Measurements from ENCODE around the gene OBSCN.
"Not testable (repeated sequence)": the region's sequence is repeated elsewhere in the genome, so short reads cannot be mapped to it uniquely, and the experiment has no call there.

Gene OBSCN

GRCh38 chr1:228228147-228228546, 20.3 kb downstream of the OBSCN start:
- DNase-seq (ENCODE audit: low read depth, low spot score) = not testable (repeated sequence)

- no peak for DNase-seq (ENCODE audit: low read depth, low spot score)
These were observed 20.8 kb downstream of the OBSCN start for GRCh38 chr1:228228601-228229074.

GRCh38 chr1:228231189-228231588, 23.3 kb downstream of the OBSCN start:
- no peak for DNase-seq (ENCODE audit: low read depth, low spot score)

- no peak for DNase-seq (ENCODE audit: low read depth, low spot score)
These were observed 25.3 kb downstream of the OBSCN start for GRCh38 chr1:228233136-228233535.

- no peak for DNase-seq (ENCODE audit: low read depth, low spot score)
These were observed 27.1 kb downstream of the OBSCN start for GRCh38 chr1:228234921-228235320.

- DNase-seq (ENCODE audit: low read depth, low spot score) = no peak
These were observed 28.9 kb downstream of the OBSCN start for GRCh38 chr1:228236744-228237143.

GRCh38 chr1:228238007-228238406, 30.2 kb downstream of the OBSCN start:
- DNase-seq (ENCODE audit: low read depth, low spot score) = no peak

- DNase-seq (ENCODE audit: low read depth, low spot score) = no peak
These were observed 30.6 kb downstream of the OBSCN start for GRCh38 chr1:228238461-228238860.

- DNase-seq (ENCODE audit: low read depth, low spot score) = no peak
These were observed 32.8 kb downstream of the OBSCN start for GRCh38 chr1:228240411-228241240.

- DNase-seq (ENCODE audit: low read depth, low spot score) = no peak
These were observed 33.4 kb downstream of the OBSCN start for GRCh38 chr1:228241259-228241658.

GRCh38 chr1:228242409-228242808, 34.6 kb downstream of the OBSCN start:
- no peak for DNase-seq (ENCODE audit: low read depth, low spot score)

- no peak for DNase-seq (ENCODE audit: low read depth, low spot score)
These were observed 35.2 kb downstream of the OBSCN start for GRCh38 chr1:228243093-228243492.

GRCh38 chr1:228243989-228244388, 36.1 kb downstream of the OBSCN start:
- DNase-seq (ENCODE audit: low read depth, low spot score) = not testable (repeated sequence)

GRCh38 chr1:228245111-228245510, 37.3 kb downstream of the OBSCN start:
- DNase-seq (ENCODE audit: low read depth, low spot score) = no peak

- no peak for DNase-seq (ENCODE audit: low read depth, low spot score)
These were observed 38.5 kb downstream of the OBSCN start for GRCh38 chr1:228246216-228246900.

- DNase-seq (ENCODE audit: low read depth, low spot score) = no peak
These were observed 41.9 kb downstream of the OBSCN start for GRCh38 chr1:228249513-228250305.

GRCh38 chr1:228252476-228252875, 44.6 kb downstream of the OBSCN start:
- not testable (repeated sequence) for DNase-seq (ENCODE audit: low read depth, low spot score)

- DNase-seq (ENCODE audit: low read depth, low spot score) = no peak
These were observed 49.0 kb downstream of the OBSCN start for GRCh38 chr1:228256626-228257375.

- DNase-seq (ENCODE audit: low read depth, low spot score) = no peak
These were observed 50.6 kb downstream of the OBSCN start for GRCh38 chr1:228258486-228258885.

- no peak for DNase-seq (ENCODE audit: low read depth, low spot score)
These were observed 51.6 kb downstream of the OBSCN start for GRCh38 chr1:228259368-228259894.

- no peak for DNase-seq (ENCODE audit: low read depth, low spot score)
These were observed 52.1 kb downstream of the OBSCN start for GRCh38 chr1:228259951-228260350.
